ENCODE measurements around the gene WBP1L. TPM values are rescaled to one million over a fixed set of nuclear protein-coding genes. Genes with fewer than 3 reads are reported as not detected.
"Not testable (repeated sequence)": the region's sequence is repeated elsewhere in the genome, so short reads cannot be mapped to it uniquely, and the experiment has no call there.

The WBP1L gene
- polyA plus RNA-seq, 1 experiment, result 27.6 TPM

DNA sequence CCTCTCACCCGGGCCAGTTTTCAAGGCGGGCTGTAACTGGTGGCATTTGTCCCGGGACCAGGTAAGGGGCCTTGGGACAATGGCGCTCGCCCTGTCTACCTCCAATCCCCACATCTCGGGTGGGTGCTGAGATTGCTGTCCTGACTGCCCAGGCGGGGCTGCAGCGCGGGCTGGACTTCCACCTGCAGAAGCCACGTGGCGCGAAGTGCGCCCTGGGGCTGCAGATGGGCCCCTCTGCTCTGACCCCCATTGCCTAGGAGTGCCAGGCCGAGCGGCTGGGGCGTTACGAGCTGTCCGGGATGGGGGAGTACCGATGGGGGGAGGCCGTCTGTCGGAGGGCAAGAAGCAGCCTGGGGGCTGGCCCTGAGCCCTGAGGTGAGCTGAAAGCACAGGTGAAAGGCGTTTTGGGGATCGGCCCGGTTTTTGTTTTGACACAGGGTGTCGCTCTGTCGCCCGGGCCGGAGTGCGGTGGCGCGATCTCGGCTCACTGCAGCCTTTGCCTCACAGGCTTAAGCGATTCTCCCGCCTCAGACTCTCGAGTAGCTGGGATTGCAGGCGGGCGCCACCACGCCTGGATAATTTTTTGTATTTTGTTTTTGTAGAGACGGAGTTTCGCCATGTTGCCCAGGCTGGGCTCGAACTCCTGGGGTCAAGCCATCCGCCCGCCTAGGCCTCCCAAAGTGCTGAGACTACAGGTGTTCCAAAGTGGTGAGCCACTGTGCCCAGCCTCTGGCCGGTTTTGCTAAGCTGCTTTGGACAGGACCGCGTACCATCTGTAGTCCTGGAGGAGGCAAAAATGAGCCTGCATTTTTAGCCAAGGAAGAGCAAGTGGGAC, 28.9 kb upstream of the WBP1L start, which contains the start of gene SFXN2:
Gene SFXN2, plus strand, starts transcription at position 16 of the 835 bp plus-strand sequence. CDS start 12,001 bp downstream, outside the sequence.
- Histone ChIP-seq H3K27me3 (ENCODE audit: control insufficient read depth, insufficient read depth, low read length) (no peaks in the 10 kb centered on the region), H3K9me3 (ENCODE audit: control insufficient read depth, insufficient read depth, low read length) (peaks cover 3% of the 10 kb centered on the region; the same call in 1 of the 2 replicates), H3K27ac (ENCODE audit: low read depth, low read length) (peak within 1 kb of the TSS; percentile 70), H3K4me3 (ENCODE audit: low read depth, low read length) (peak within 1 kb of the TSS; percentile 93)
- no peak for DNase-seq (ENCODE audit: low read depth, low spot score)
- CTCF ChIA-PET, result interaction anchor here (1.5 to 4.6 kb wide), 3 partner anchors 23 to 40 kb away, joined by 3 to 28 read pairs (median 21); no protein-coding TSS in a partner anchor
- POLR2A ChIA-PET, result interaction anchor here (1.0 to 5.7 kb wide), 9 partner anchors 11 to 140 kb away, joined by 3 to 71 read pairs (median 4); partner anchors contain the start of gene WBP1L
- TF ChIP-seq, protein P1, sequence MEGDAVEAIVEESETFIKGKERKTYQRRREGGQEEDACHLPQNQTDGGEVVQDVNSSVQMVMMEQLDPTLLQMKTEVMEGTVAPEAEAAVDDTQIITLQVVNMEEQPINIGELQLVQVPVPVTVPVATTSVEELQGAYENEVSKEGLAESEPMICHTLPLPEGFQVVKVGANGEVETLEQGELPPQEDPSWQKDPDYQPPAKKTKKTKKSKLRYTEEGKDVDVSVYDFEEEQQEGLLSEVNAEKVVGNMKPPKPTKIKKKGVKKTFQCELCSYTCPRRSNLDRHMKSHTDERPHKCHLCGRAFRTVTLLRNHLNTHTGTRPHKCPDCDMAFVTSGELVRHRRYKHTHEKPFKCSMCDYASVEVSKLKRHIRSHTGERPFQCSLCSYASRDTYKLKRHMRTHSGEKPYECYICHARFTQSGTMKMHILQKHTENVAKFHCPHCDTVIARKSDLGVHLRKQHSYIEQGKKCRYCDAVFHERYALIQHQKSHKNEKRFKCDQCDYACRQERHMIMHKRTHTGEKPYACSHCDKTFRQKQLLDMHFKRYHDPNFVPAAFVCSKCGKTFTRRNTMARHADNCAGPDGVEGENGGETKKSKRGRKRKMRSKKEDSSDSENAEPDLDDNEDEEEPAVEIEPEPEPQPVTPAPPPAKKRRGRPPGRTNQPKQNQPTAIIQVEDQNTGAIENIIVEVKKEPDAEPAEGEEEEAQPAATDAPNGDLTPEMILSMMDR (IDR thresholded peaks at IDR 0.05; ENCODE audit: low read depth, low read length), result no peak

DNA sequence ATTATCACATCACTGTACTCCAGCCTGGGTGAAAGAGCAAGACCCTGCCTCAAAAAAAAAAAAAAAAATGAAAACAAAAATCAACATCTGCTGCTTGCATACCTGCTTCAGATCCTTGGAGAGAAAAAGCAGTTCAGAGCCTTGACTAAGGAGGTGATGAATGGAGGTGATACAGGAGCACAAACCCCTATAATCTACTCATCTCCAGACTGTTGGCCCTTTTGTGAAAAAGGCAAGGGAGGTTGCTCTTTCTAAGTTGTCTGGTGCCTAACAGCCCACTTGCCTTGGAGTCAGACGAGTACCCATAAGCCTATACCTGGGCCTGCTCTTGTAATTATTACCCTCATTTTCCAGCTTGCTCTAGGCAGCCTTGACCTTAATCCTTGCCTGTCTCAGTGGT, 27.9 kb upstream of the WBP1L start:
- Histone ChIP-seq H3K27me3 (ENCODE audit: control insufficient read depth, insufficient read depth, low read length) (no peaks in the 10 kb centered on the region), H3K27ac (ENCODE audit: low read depth, low read length) (no peak overlapping the region), H3K4me3 (ENCODE audit: low read depth, low read length) (no peak overlapping the region), H3K9me3 (ENCODE audit: control insufficient read depth, insufficient read depth, low read length) (peaks cover 3% of the 10 kb centered on the region; the same call in 1 of the 2 replicates)
- TF ChIP-seq, protein P1 (IDR thresholded peaks at IDR 0.05; ENCODE audit: low read depth, low read length), result no peak
- ChIA-PET CTCF (interaction anchor here (0.6 to 0.7 kb wide), 2 partner anchors 16 to 770 kb away, joined by 3 to 4 read pairs; no protein-coding TSS in a partner anchor), POLR2A (interaction anchor here (0.7 kb wide), 1 partner anchor 12 kb away, joined by 4 read pairs; no protein-coding TSS in a partner anchor)
- DNase-seq (ENCODE audit: low read depth, low spot score), result no peak

DNA sequence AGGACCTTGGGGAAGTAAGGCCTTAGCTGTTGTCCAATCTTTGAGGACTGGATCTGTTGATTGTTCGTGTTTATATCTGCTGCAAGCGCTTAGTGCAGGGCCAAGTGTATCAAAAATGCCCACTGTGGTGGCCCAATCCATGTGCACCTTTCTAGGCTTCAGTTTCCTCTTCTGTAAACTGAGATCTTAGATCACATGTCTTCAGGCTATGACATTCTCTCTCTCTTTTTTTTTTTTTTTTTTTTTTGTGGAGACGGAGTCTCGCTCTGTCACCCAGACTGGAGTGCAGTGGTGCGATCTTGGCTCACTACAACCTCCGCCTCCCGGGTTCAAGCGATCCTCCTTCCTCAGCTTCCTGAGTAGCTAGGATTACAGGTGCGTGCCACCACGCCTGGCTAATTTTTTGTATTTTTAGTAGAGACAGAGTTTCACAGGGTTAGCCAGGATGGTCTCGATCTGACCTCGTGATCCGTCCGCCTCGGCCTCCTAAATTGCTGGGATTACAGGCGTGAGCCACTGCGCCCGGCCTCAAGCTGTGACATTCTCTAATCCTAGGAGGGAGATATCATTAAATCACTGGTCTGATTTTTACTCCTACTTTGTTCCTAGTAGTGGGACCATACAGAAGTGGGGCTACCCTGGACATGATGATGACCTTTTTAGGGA, 26.7 kb upstream of the WBP1L start:
- POLR2A ChIA-PET, result not testable (repeated sequence)
- CTCF ChIA-PET, result interaction anchor here (0.7 kb wide), 1 partner anchor 10 kb away, joined by 3 read pairs; no protein-coding TSS in a partner anchor

DNA sequence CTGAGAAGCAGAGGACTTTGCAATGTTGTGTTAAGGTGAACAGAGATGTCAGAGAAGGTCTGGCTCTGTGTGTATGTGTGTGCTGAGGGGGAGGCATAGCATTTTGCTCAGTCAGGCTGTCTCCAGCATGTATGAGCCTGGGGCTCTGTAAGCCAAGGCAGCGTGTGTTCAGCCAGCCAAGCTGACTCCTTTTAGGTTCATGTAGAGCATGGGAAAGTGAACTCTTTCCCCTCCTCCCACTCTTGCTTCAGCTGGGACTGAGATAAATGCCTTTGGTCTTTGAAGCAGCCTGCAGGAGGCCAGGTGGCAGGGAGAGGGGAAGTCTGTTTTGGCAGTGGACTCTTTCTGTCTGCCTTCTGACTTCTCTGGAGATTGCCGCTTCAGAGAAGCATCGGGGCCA, 25.5 kb upstream of the WBP1L start:
- no peak for DNase-seq (ENCODE audit: low read depth, low spot score)
- Histone ChIP-seq H3K9me3 (ENCODE audit: control insufficient read depth, insufficient read depth, low read length) (peaks cover 3% of the 10 kb centered on the region; the same call in 1 of the 2 replicates), H3K27ac (ENCODE audit: low read depth, low read length) (peak overlapping the region; percentile 39), H3K27me3 (ENCODE audit: control insufficient read depth, insufficient read depth, low read length) (no peaks in the 10 kb centered on the region), H3K4me3 (ENCODE audit: low read depth, low read length) (no peak overlapping the region)
- CTCF ChIA-PET, result no interaction called here
- TF ChIP-seq, protein P1 (IDR thresholded peaks at IDR 0.05; ENCODE audit: low read depth, low read length), result no peak
- POLR2A ChIA-PET, result interaction anchor here (0.6 kb wide), 1 partner anchor 15 kb away, joined by 5 read pairs; no protein-coding TSS in a partner anchor

More for the DNA sequence above, 26.7 kb upstream of the WBP1L start:
- not testable (repeated sequence) for H3K27me3 ChIP-seq (ENCODE audit: control insufficient read depth, insufficient read depth, low read length); H3K27ac ChIP-seq (ENCODE audit: low read depth, low read length); H3K4me3 ChIP-seq (ENCODE audit: low read depth, low read length); H3K9me3 ChIP-seq (ENCODE audit: control insufficient read depth, insufficient read depth, low read length); DNase-seq (ENCODE audit: low read depth, low spot score)

DNA sequence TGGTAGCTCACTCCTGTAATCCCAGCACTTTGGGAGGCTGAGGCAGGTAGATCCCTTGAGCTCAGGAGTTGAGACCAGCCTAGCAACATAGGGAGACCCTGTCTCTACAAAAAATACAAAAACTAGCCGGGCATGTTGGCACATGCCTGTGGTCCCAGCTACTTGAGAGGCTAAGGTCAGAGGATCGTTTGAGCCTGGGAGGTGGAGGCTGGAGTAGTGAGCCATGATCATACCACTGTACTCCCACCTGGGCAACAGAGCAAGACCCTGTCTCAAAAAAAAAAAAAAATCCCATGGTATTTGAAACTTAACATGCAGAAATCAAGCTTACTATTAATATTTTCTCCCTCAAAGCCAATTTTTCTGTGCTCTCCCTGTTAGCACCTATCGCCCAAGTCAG, 23.4 kb upstream of the WBP1L start:
- TF ChIP-seq, protein P1 (IDR thresholded peaks at IDR 0.05; ENCODE audit: low read depth, low read length), result no peak
- POLR2A ChIA-PET, result interaction anchor here (0.6 to 0.9 kb wide), 3 partner anchors 41 to 61 kb away, joined by 3 to 6 read pairs (median 4); no protein-coding TSS in a partner anchor
- CTCF ChIA-PET, result interaction anchor here (0.6 to 2.7 kb wide), 3 partner anchors 24 to 182 kb away, joined by 3 to 9 read pairs (median 3); no protein-coding TSS in a partner anchor

More for the DNA sequence above, 23.4 kb upstream of the WBP1L start:
- H3K27ac ChIP-seq (ENCODE audit: low read depth, low read length), result no peak overlapping the region
- no peaks in the 10 kb centered on the region; the same call in 1 of the 2 replicates for H3K9me3 ChIP-seq (ENCODE audit: control insufficient read depth, insufficient read depth, low read length)
- H3K27me3 ChIP-seq (ENCODE audit: control insufficient read depth, insufficient read depth, low read length), result no peaks in the 10 kb centered on the region
- DNase-seq (ENCODE audit: low read depth, low spot score), result no peak
- no peak overlapping the region for H3K4me3 ChIP-seq (ENCODE audit: low read depth, low read length)
